ENCODE results near the gene GYS1.
A peak's percentile ranks its signal among the peaks of the same experiment; 100 is the strongest.

Gene GYS1

DNA sequence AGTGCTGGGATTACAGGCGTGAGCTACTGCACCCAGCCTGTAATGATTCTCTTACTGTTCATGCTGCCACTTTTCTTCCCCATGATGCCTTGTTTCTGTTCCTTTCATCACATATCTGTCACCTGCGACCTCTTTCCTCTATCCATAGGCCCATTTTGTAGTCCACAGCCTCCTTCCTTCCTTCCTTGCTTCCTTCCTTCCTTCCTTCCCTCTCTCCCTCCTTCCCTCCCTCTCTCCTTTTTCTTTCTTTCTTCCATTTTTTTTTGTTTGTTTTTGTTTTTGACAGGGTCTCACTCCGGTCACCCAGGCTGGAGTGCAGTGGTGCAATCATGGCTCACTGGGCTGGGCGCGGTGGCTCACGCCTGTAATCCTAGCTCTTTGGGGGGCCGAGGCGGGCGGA is 4.2 kb downstream of the GYS1 start:
- DNase-seq (ENCODE audit: low read depth): no peak

DNA sequence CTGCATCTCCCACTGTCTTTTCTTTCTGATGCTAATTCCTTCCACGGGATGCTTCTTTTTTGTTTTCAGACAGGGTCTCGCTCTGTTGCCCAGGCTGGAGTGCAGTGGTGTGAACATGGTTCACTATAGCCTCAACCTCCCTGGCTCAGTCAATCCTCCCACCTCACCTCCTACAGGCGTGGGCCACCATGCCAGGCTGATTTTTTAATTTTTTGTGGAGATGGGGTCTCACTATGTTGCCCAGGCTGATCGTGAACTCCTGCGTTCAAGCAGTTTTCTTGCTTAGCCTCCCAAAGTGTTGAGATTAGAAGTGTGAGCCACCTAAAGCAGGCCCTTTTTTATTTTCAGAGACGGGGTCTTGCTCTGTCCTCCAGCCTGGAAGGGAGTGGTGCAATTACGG is 4.8 kb downstream of the GYS1 start:
- no peak for DNase-seq (ENCODE audit: low read depth)

DNA sequence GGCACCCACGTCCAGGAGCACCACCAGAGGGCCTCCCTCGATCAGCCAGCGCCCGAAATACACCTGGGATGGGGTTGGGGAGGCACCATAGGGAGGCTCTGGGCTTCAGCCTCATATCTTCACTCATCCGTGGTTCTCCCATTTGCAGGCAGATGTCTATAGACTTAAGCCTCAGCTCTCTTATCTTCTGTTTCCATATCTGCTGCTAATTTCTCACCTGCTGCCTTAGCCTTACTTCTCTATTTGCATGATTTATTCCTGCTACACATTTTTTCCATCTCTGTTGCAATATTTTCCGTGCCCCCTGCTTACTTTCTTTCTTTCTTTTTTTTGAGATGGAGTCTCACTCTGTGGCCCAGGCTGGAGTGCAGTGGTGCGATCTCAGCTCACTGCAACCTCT is 5.8 kb downstream of the GYS1 start:
- no peak for DNase-seq (ENCODE audit: low read depth)

DNA sequence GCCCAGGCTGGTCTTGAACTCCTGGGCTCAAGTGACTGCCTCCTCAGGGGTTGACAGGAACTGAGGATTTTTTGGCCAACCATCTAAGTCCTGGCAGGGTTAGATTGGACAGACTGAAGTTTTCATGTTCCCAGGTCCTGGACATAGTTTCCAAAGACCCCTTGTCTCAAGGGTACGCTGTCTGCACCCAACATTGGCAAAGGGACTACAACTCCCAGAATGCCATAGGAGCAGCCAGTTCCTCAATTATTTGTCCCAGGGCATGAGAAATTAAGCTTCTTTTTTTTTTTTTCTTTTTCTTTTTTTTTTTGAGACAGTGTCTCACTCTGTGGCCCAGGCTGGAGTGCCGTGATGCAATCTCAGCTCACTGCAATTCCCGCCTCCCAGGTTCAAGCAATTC is 6.9 kb downstream of the GYS1 start:
- DNase-seq (ENCODE audit: low read depth): no peak

DNA sequence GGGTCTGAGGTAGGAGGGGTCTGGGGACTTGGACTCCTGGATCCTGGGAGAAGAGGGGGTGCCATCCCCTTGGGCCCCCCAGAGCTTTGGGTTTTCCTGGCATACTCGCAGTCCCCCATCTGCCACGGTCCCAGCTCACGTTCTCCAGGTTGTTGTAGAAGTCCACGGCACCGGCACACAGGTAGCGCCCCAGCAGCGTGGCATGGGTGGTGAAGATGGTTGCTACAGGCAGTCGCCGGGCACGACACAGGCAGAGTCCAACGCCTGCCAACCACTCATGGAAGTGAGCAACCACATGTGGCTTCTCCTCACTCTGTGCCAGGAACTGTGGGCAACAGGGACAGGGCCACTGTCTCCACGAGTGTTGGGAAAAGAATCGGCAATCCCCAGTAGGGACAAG is 7.4 kb downstream of the GYS1 start:
- DNase-seq (ENCODE audit: low read depth): no peak

DNA sequence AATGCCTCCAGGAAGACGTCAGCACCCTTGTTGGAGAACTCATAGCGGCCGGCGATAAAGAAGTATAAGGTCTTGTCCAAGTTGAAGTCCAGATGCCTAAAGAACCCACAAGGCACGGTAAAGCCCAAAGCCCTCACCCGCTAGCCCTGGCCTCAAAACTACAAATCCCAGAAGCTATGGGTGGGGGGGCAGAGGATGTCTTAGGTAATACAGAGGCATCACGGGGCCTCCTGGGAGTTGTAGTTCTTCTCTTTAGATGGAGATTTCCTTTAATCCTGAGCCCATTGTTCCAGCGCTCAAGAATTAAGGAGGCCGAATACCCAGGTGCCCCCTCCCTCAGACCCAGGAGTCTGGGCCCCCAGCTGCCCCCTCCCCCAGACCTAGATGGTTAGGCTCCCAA is 10.8 kb downstream of the GYS1 start:
- DNase-seq (ENCODE audit: low read depth): no peak

DNA sequence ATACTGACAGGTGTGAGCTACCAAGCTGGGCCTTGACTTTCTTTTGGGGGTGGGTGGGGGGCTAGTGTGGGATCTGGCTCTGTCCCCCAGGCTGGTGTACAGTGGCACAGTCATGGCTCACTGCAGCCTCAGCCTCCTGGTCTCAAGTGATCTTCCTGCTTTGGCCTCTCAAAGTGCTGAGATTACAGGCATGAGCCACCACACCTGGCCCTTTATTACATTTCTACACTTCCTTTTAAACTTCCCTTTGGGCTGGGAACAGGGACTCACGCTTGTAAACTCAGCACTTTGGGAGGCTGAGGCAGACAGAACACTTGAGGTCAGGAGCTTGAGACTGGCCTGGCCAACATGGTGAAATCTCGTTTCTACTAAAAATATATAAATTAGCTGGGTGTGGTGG is 16.0 kb downstream of the GYS1 start:
- DNase-seq (ENCODE audit: low read depth): no peak

DNA sequence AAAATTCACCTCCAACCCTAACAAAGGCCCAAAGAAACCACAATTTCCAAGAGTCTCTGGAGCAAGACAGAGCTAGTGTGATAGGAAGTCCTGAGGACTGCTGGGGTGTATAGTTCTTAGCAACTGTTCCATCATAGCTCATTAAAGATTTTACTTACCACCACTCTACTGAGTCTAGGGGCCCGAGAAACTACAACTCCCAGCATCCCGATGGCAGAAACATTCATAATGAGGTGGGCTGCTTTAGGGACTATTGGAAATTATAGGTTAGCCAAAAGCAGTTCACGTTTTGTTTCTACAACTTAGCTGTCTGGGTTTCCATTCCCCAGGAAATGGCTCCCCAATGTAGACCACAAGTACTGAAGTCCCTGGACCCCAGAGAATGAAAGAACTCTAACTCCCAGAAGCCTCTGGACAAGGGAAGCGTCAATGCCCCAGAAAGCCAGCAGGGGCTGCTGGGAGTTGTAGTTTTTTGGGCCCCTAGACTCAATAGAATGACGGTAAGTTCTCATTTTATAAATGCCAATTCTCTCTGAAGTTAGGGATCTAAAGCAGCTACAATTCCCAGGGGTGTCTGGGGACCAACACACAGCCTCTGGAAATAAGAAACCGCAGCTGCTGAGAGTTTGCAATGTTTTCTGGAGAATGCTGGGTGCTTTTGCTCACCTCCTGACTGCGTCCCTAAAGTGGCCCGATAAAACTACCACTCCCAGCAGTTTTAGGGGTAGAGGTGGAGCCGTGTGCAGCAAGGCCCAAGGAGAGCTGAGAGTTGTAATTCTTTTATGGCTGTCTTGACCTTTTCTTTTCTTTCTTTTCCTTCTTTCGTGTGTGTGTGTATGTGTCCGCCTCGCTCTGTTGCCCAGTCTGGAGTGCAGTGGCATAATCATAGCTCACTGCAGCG is 16.9 kb downstream of the GYS1 start:
- DNase-seq (ENCODE audit: low read depth): no peak

DNA sequence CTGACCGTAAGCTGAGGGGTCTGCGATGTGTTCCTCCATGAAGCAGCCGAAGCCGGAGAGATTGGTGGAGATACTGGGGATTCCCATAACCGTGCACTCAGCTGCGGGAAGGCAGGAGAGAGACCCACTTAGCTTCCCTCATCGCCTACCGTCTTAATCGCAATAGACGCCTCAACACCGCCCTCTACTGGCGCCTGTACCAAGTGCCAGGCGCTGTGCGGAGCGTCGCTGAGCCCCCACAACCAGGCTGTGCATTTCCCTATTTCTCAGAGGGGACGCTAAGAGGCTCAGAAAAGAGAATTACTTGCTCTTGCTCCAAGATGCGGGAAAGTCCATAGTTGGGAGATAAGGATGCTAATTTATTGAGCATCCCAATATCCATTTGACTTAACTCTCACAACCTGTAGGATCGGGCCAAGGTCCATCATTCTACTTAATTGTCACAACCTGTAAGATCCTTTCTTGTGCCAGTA is 22.1 kb downstream of the GYS1 start:
- peak; percentile 79 for DNase-seq (ENCODE audit: low read depth)

DNA sequence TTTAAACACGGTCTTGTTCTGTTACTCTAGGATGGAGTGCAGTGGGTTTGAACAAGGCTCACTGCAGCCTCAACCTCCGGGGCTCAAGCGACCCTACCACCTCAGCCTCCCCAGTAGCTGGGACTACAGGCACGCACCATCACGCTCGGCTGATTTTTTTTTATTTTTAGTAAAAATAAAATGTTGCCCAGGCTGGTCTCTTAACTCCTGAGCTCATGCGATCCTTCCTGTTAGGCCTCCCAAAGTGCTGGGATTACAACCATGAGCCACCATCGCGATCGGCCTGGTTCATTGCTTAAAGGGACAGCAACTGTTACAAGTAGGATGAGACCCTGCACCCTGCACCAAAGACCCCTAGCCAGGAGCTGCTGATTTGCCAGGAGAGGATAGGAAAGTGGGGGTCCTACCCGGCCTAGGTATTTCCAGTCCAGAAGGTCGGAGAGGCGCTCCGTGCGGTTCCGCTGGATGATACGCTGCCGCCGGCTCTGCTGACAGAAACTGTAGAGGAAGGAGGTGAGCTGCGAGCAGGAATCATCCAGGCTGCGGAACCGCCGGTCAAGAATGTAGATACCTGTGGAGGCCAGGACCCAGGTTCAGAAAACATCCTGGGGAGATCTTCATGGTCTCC is 22.9 kb downstream of the GYS1 start:
- DNase-seq (ENCODE audit: low read depth): no peak

DNA sequence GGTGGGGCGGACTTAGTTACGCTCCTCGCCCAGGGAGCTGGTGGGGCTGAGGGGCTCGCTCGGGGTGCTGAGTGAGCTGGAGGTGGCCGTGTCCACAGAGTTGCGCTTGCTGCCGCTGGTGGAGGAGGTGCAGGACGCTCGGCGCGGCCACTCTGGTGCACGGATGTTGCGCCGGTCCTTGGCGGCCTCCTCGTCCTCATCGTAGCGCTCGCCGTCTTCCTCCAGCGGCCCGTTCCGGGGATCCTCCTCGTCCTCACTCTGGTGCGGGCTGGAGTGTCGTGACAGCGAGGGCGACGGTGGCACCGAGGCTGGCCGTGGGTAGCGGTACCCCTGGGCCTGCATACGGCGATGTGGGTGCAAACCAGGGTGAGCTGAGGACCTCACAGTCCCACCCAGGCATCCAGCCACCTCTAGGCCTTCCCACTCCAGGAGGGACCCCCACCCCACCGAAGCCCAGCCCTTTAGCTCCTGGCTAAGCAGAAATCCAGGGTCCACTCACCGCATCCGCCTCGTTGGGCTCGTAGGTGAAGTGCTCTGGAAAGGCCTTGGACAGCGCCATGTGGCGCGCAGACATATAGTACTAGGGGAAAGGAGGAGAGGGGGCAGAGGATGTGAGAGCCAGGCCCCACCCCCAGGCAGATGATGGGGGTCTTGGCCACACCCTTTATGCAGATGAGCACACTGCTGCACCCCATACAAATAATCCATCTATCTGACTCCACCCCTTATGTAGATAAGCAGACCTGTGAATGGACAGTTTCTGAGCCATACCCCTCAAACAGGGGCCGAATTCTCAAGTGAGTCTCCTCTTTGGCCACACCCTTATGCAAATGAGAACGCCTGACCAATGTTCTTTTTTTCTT is 23.6 kb downstream of the GYS1 start:
- no peak for DNase-seq (ENCODE audit: low read depth)

DNA sequence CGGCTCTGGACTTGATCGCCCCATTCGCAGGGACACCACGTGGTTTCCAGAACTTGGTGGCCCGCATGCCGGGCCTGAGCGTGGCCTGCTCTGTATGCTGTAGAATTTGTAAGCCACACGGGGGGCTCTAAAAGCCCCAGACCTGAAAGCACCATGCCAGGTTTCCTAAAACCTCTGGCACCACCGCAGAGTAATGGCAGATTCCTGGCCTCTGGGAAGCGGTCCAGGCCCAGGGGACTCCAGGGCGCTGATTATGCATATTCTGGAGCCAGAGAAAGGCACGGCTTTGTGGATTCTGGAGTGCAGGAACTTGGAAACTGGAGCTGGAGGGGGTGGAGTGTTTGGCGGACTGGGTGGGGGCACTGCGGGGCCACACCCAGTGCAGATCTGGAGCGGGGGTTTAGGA is 24.3 kb downstream of the GYS1 start:
- DNase-seq (ENCODE audit: low read depth): no peak

DNA sequence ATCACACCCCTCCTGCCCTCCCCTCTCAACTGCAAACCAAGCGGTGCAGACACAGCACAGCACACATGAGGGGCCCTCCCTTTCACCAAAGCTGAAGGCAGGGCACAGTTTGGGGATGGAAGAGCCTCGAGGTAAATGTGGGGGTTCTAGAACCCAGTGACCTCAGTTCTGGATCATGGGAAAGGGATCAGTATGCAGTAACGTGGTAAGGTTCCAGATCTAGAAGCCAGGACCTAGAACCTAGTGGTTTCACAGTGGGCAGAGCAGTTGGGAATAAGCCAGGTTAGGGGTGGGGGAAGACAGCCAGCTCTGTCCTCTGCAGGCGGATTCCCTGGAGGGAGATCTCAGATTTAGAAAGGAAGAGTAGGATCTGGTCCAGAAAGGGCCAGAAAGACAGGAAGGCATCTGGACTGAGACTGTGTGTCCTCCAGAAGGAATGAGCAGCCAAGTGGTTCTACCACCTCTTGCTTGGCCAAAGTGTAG is 24.9 kb downstream of the GYS1 start:
- no peak for DNase-seq (ENCODE audit: low read depth)

DNA sequence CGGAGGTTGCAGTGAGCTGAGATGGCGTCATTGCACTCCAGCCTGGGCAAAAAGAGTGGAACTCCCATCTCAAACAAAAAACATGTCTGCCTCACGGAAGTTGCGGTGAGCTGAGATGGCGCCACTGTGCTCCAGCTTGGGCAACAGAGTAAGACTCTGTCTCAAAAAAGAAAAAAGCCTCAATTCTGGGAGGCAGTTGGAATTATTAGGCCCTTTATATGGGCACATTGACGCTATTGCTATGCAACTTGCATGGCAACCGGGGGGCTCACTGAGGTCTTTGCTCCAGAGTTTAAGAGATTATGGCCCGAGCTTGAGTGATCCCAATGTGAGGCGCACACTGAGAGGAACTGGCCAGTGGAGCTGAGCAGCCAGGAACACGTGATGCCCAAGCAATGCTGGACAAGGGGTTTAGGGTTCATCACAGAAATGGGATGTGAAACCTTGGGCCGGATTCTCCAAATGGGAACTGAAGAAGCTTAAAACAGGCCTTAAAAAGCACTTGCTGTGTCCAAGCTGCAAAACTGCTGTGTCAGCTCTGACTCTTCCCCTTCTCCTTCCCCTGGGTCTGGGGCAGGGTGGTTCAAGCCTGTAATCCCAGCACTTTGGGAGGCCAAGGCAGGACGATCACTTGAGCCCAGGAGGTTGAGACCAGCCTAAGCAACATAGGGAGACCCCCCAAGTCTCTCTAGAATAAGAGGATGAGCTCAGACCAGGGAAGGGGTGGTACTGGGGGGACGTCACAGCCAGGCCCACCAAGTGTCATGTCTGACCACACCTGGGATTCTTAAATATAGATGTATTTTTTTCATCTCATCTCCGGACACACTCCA is 25.5 kb downstream of the GYS1 start:
- DNase-seq (ENCODE audit: low read depth): no peak

DNA sequence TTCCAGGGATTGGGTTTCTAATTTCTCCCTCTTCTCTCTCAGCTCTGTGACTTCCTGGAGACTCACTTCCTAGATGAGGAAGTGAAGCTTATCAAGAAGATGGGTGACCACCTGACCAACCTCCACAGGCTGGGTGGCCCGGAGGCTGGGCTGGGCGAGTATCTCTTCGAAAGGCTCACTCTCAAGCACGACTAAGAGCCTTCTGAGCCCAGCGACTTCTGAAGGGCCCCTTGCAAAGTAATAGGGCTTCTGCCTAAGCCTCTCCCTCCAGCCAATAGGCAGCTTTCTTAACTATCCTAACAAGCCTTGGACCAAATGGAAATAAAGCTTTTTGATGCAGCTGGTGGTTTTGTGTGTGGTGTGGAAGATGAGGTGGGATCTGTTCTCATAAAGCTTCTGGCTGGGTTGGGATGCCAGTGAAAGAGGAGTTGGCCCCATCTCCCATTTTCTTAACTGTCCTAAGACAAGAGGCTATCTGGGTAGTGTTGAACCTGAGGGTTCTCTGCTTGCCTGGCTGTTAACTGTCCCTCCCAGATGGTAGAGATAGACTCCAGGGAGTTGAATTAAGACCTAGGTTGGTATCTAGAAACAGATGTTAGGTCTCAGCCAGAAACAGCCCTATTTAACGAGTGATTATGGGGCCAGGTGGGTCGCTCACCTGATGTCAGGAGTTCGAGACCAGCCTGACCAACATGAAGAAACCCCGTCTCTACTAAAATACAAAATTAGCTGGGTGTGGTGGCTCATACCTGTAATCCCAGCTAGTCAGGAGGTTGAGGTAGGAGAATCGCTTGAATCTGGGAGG is 26.4 kb downstream of the GYS1 start:
- no peak for DNase-seq (ENCODE audit: low read depth)

DNA sequence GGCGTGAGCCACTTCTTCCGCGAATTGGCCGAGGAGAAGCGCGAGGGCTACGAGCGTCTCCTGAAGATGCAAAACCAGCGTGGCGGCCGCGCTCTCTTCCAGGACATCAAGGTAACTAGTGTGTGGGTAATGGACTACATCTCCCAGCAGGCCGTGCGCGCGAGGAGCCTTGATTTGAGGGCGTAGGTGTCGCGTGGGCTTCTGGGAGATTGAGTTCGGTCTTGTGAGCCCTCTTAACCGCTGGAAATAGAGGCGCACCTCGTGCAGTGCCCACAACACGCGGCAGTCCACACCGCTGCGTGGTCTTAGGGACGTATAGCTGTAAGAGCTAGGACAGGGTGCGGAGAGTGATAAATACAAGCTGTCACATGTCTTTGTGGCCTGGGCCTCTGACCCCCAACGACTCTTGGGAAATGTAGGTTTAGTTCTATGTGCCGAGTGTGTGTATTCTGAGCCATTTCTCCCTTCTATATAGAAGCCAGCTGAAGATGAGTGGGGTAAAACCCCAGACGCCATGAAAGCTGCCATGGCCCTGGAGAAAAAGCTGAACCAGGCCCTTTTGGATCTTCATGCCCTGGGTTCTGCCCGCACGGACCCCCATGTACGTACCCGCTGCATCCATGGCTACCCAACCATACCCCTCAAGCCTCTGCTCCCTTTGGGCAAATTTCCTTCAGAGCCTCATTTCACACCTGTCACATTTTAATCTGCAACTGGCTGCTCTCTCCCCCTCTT is 27.1 kb downstream of the GYS1 start:
- DNase-seq (ENCODE audit: low read depth): peak; percentile 76

DNA sequence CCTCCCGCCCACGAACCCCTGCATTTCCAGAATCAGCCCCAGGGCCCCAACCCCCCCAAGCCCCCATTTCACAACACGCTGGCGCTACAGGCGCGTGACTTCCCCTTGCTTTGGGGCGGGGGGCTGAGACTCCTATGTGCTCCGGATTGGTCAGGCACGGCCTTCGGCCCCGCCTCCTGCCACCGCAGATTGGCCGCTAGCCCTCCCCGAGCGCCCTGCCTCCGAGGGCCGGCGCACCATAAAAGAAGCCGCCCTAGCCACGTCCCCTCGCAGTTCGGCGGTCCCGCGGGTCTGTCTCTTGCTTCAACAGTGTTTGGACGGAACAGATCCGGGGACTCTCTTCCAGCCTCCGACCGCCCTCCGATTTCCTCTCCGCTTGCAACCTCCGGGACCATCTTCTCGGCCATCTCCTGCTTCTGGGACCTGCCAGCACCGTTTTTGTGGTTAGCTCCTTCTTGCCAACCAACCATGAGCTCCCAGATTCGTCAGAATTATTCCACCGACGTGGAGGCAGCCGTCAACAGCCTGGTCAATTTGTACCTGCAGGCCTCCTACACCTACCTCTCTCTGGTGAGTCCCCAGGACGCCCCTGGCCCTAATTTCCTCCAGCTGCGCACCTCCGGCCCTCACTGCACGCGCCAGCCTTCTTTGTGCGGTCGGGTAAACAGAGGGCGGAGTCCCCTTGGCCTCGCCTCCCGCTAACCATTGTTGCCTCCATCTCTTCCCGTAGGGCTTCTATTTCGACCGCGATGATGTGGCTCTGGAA is 27.9 kb downstream of the GYS1 start, which contains the start of gene FTL:
FTL (plus strand) TSS at position 270 of the 766 bp plus-strand sequence; CDS start at position 469, 199 bp downstream.
- peak; percentile 80 for DNase-seq (ENCODE audit: low read depth)

DNA sequence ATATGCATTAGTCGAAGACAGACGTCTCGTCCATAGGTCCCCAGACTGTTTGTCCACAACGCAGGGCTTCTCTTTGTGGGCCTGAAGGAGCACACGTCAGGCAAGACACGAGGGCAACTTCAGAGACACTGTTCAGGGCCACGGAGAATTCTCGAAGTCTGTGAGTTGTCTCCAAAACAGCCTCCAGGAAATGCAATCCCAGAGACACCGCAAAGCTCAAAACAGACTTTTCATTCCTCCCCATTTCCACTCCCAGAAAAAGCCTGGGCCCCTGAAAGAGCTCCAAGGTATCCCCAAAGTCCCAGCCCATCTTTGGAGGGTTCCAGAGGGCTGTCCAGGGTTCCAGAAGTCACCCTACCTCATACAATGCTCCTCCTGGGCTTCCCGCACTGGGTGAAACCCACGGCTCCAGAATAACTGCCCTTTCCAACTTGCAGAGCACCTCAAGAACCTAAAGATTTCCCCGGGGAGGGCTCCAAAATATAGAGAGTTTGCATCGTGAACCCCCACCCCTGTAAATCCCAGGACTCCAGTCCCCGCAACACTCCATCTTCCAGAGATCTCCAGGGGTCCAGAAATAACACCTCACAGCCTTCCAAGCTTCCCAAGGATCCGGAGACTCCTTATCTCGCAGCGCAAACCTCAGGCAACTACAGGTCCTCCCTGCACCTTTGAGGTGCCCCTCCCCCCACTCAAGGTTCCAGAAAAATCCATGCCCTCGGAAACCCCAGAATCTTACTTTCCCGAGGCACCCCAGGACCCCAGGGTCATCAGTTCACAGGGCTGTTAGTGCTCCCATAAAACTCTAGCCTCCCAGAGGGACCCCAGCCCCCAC is 28.7 kb downstream of the GYS1 start:
- no peak for DNase-seq (ENCODE audit: low read depth)
